ENCODE measurements around the gene IMPDH2. TPM values are rescaled to one million over a fixed set of nuclear protein-coding genes. Genes with fewer than 3 reads are reported as not detected.

IMPDH2 gene
- total RNA-seq, 2 donors from 2014 or later, result 102 to 122 TPM

- intact Hi-C loops (cut with DNase I, micrococcal nuclease), result no loop called here
- DNase-seq (peak in 1 of 2 donors; percentile 45), ATAC-seq (peak; percentile 42)
Observed at GRCh38 chr3:48990636-48991469, 38.3 kb downstream of the IMPDH2 start.

- ATAC-seq, result peak; percentile 80
- DNase-seq, result peak; percentile 83 to 87
- intact Hi-C loops (cut with DNase I, micrococcal nuclease), result no loop called here
Observed at GRCh38 chr3:48989796-48990635, 39.2 kb downstream of the IMPDH2 start, which contains the start of gene P4HTM. TSS of gene P4HTM (plus strand) at chr3:48990241. CDS start at chr3:48990257, 16 bp downstream.

GRCh38 chr3:48989126-48989795, 39.9 kb downstream of the IMPDH2 start:
- DNase-seq (peak in 1 of 2 donors; percentile 23), ATAC-seq (no peak)
- intact Hi-C loops (cut with DNase I, micrococcal nuclease), result no loop called here

GRCh38 chr3:48985831-48986376, 43.3 kb downstream of the IMPDH2 start:
- ATAC-seq (no peak), DNase-seq (no peak)
- intact Hi-C loops (cut with DNase I, micrococcal nuclease), result no loop called here

- ATAC-seq (no peak), DNase-seq (no peak)
- intact Hi-C loops (cut with DNase I, micrococcal nuclease), result no loop called here
Observed at GRCh38 chr3:48984663-48985062, 44.5 kb downstream of the IMPDH2 start.

GRCh38 chr3:48983096-48983495, 46.1 kb downstream of the IMPDH2 start:
- ATAC-seq (no peak), DNase-seq (no peak)
- intact Hi-C loops (cut with DNase I, micrococcal nuclease), result no loop called here

- no peak for DNase-seq
- intact Hi-C loops (cut with DNase I, micrococcal nuclease), result no loop called here
- ATAC-seq, result no peak
Observed at GRCh38 chr3:48982686-48983085, 46.5 kb downstream of the IMPDH2 start.

- ATAC-seq (peak; percentile 53), DNase-seq (no peak)
- intact Hi-C loops (cut with DNase I, micrococcal nuclease), result no loop called here
Observed at GRCh38 chr3:48982016-48982415, 47.2 kb downstream of the IMPDH2 start.

GRCh38 chr3:48980295-48980694, 48.9 kb downstream of the IMPDH2 start:
- intact Hi-C loops (cut with DNase I, micrococcal nuclease), result no loop called here

GRCh38 chr3:48979451-48979850, 49.7 kb downstream of the IMPDH2 start:
- ATAC-seq, result no peak
- no peak for DNase-seq
- intact Hi-C loops (cut with DNase I, micrococcal nuclease), result no loop called here

More at GRCh38 chr3:48980295-48980694, 48.9 kb downstream of the IMPDH2 start:
- no peak for DNase-seq
- ATAC-seq, result no peak

Small RNAs within 50 kb of the gene (microRNA-seq; reads per million reads assigned to microRNA genes)
- gene MIR191 (13,181 to 20,687 reads per million in 2 donors), gene MIR425 (2,359 to 4,578 reads per million in 2 donors)

Other genes starting within 250 kb of the IMPDH2 start
- 10 to 100 TPM; 68.1 to 75.4 TPM for gene PRKAR2A, start 181.5 kb downstream of the IMPDH2 start, total RNA-seq
- 10 to 100 TPM; 43.0 to 56.3 TPM for gene SLC25A20, start 130.5 kb downstream of the IMPDH2 start, total RNA-seq
- 10 to 100 TPM; 72.3 to 82.0 TPM for gene ARIH2, start 110.6 kb downstream of the IMPDH2 start, total RNA-seq
- gene P4HTM, start 39.2 kb downstream of the IMPDH2 start, total RNA-seq, result 10 to 100 TPM; 33.8 to 47.3 TPM
- 100 to 1,000 TPM; 114 to 121 TPM for gene WDR6, start 22.0 kb downstream of the IMPDH2 start, total RNA-seq
- 10 to 100 TPM; 19.2 to 20.5 TPM for gene DALRD3, start 10.8 kb downstream of the IMPDH2 start, total RNA-seq
- gene NDUFAF3, start 7.3 kb downstream of the IMPDH2 start, total RNA-seq, result 10 to 100 TPM; 65.2 to 70.1 TPM
- 10 to 100 TPM; 73.5 to 83.6 TPM for gene QRICH1, start 64.7 kb upstream of the IMPDH2 start, total RNA-seq
- gene QARS1, start 75.4 kb upstream of the IMPDH2 start, total RNA-seq, result 100 to 1,000 TPM; 339 to 417 TPM
- gene USP19, start 91.4 kb upstream of the IMPDH2 start, total RNA-seq, result 10 to 100 TPM; 66.9 to 67.7 TPM
- 100 to 1,000 TPM in 1 of 2 donors, 10 to 100 TPM in 1; 66.1 to 102 TPM for gene LAMB2, start 103.7 kb upstream of the IMPDH2 start, total RNA-seq
- gene CCDC71, start 136.9 kb upstream of the IMPDH2 start, total RNA-seq, result 10 to 100 TPM; 16.3 to 20.3 TPM
- gene KLHDC8B, start 142.2 kb upstream of the IMPDH2 start, total RNA-seq, result 10 to 100 TPM in 1 of 2 donors, 1 to 10 TPM in 1; 4.6 to 12.5 TPM
- 1 to 10 TPM; 4.7 to 4.8 TPM for gene C3orf62, start 247.8 kb upstream of the IMPDH2 start, total RNA-seq